ENCODE results near the gene MED16.

MED16 gene

GRCh38 chr19:927780-928401, 34.9 kb upstream of the MED16 start:
- DNase-seq = no peak

GRCh38 chr19:927351-927779, 34.4 kb upstream of the MED16 start:
- no peak for DNase-seq

GRCh38 chr19:926589-927350, 33.8 kb upstream of the MED16 start:
- no peak for DNase-seq

- no peak for DNase-seq
Observed at GRCh38 chr19:926323-926588, 33.3 kb upstream of the MED16 start.

GRCh38 chr19:925526-926322, 32.7 kb upstream of the MED16 start, which contains the start of gene ARID3A:
Gene ARID3A, plus strand, starts transcription at chr19:926035. Its CDS starts 3,494 bp downstream, at chr19:929529.
- no peak for DNase-seq

- DNase-seq = no peak
Observed at GRCh38 chr19:925087-925525, 32.1 kb upstream of the MED16 start.

GRCh38 chr19:924553-925086, 31.6 kb upstream of the MED16 start:
- no peak for DNase-seq

- peak; percentile 29 for DNase-seq
Observed at GRCh38 chr19:920051-920864, 27.3 kb upstream of the MED16 start.

- no peak for DNase-seq
Observed at GRCh38 chr19:919199-920050, 26.4 kb upstream of the MED16 start.

GRCh38 chr19:918481-919198, 25.7 kb upstream of the MED16 start:
- DNase-seq = no peak

GRCh38 chr19:918152-918437, 25.1 kb upstream of the MED16 start:
- DNase-seq = no peak

- no peak for DNase-seq
Observed at GRCh38 chr19:917323-918151, 24.6 kb upstream of the MED16 start, which contains the start of gene KISS1R. Gene KISS1R, plus strand, starts transcription at chr19:917333. Its CDS starts 170 bp downstream, at chr19:917503.

GRCh38 chr19:916645-917322, 23.8 kb upstream of the MED16 start:
- DNase-seq = no peak

GRCh38 chr19:913080-913748, 20.2 kb upstream of the MED16 start, which contains the start of gene R3HDM4:
Gene R3HDM4, minus strand, starts transcription at chr19:913219. Its CDS starts 62 bp downstream, at chr19:913157.
- DNase-seq = no peak

- no peak for DNase-seq
Observed at GRCh38 chr19:912181-913079, 19.4 kb upstream of the MED16 start.

GRCh38 chr19:911197-912033, 18.4 kb upstream of the MED16 start:
- DNase-seq = no peak
